HPDE6-E6E7 (cell line): ENCODE data around the gene BNIP3.
"Not testable (repeated sequence)": the region's sequence is repeated elsewhere in the genome, so short reads cannot be mapped to it uniquely, and the experiment has no call there.

Experiments
- DNase-seq: peaks from one replicate; pipeline ENCODE4 v3.0.0; 2011; ENCODE audit warnings: missing footprints; ENCODE audit errors: extremely low spot score

Gene BNIP3

GRCh38 chr10:132001238-132001972, 19.7 kb upstream of the BNIP3 start:
- peak; percentile 42 for DNase-seq

GRCh38 chr10:131998845-131999681, 17.3 kb upstream of the BNIP3 start:
- no peak for DNase-seq

DNA sequence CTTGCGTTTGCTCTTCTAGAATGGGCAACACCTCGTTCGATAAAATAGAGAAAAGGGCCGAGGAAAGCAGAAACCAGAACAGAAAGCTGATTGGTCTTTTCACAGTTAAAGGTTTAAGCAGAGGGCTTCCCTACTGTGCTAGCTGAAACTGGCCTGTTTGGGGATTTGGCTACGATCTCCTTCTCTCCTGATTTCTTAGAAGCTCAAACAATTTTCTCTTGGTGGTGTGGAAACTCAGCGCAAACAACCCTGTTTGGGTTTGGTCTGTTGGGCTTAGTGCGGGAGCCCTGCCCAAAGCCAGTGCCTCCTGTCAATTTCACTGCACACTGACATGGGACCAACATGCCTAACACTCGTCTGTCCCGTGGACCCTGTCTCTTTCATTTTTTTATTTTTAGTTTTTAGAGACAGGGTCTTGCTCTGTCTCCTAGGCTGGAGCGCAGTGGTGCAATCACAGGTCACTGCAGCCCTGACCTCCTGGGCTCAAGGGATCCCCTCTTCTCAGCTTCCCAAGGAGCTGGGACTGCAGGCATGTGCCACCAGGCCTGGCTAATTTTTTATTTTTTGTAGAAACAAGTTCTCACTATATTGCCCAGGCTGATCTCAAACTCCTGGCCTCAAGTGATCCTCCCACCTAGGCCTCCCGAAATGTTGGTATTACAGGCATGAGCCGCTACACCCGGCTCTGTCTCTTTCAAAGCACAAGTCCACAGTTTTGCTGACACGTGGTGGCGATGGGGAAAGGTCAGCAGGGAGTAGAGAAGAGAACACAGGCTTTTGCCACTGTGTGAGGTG, 16.5 kb upstream of the BNIP3 start:
- DNase-seq = no peak

GRCh38 chr10:131997366-131998049, 15.8 kb upstream of the BNIP3 start:
- DNase-seq = peak; percentile 35

GRCh38 chr10:131996466-131997365, 15.0 kb upstream of the BNIP3 start:
- DNase-seq = no peak

- no peak for DNase-seq
Observed at GRCh38 chr10:131994435-131994834, 12.7 kb upstream of the BNIP3 start.

DNA sequence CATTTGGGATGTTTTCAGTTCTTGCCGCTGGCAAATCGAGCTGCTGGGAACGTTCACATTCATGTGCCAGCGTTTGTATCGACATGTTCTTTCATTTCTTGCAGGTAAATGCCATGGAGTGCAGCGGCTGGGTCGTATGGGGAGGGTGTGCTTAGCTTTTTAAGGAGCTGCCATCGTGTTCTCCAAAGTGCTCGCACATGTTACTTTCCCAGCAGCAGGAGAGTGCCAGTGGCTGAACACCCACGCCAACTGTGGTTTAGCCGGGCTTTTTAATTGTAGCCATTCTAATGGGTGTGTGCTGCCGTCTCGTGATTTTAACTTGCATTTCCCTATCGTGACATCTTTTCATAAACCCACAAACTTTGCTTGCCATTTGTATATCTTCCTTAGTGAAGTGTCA, 11.6 kb upstream of the BNIP3 start:
- no peak for DNase-seq

GRCh38 chr10:131991726-131992125, 10.0 kb upstream of the BNIP3 start:
- DNase-seq = no peak

DNA sequence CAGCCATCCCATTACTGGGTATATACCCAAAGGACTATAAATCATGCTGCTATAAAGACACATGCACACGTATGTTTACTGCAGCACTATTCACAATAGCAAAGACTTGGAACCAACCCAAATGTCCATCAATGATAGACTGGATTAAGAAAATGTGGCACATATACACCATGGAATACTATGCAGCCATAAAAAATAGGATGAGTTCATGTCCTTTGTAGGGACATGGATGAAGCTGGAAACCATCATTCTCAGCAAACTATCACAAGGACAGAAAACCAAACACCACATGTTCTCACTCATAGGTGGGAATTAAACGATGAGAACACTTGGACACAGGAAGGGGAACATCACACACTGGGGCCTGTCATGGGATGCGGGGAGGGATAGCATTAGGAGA, 6.1 kb upstream of the BNIP3 start:
- DNase-seq = not testable (repeated sequence)

DNA sequence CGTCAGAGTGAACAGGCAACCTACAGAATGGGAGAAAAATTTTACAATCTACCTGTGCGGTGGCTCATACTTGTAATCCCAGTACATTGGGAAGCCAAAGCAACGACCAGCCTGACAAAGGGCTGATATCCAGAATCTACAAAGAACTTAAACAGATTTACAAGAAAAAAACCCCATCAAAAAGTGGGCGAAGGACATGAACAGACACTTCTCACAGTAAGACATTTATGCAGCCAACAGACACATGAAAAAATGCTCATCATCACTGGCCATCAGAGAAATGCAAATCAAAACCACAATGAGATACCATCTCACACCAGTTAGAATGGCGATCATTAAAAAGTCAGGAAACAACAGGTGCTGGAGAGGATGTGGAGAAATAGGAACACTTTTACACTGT, 5.6 kb upstream of the BNIP3 start:
- not testable (repeated sequence) for DNase-seq

DNA sequence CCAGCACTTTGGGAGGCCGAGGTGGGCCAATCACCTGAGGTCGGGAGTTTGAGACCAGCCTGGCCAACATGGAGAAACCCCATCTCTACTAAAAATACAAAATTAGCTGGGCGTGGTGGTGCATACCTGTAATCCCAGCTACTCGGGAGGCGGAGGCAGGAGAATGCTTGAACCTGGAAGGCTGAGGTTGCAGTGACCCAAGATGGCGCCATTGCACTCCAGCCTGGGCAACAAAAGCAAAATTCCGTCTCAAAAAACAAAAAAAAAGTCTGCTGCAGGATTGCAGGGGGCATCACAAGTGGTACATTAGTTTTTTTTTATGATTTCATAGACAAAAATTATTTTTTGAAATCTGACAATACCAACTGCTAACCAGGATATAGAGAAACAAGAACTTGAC, 5.1 kb upstream of the BNIP3 start:
- DNase-seq = not testable (repeated sequence)

DNA sequence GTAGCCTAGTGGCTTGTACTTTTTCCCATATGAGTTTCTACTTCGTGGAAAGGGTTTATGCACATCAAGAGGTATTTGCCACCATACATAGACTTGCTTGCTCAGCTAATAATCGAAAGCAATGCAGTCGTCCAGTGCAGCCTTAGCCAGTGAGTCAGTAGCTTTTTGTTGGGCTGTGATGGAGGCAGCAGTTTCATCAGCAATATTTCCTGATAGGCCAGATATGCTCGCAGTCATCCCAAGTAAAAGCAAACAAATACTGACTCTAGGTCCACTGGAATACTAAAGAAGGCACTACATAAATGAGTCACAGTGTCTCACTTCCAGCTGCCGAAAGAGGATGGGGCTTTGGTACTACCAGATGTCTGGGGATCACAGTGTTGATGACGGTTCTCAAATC, 2.1 kb upstream of the BNIP3 start:
- DNase-seq = peak; percentile 63

DNA sequence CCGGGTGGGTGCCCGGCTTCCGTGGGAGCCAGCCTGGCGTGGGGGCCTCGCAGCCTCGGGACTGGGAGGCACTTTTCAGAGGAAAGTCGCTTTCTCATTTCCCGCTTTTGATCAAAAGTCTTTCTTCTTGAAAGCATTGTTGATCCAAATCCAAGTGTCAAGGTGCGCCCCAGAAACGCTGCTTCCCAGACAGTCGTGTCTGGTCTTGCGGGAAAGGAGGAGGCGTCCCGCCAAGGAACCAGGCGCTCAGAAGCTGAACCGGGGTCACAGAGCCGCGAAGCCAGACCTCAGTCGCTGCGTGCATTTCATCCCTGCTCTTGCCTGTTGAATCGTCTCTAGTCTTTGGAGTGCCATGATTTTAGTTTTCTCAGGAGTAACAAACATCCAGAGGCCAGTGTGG, 1.1 kb upstream of the BNIP3 start:
- DNase-seq = no peak

GRCh38 chr10:131982185-131982756, 548 bp upstream of the BNIP3 start:
- no peak for DNase-seq

DNA sequence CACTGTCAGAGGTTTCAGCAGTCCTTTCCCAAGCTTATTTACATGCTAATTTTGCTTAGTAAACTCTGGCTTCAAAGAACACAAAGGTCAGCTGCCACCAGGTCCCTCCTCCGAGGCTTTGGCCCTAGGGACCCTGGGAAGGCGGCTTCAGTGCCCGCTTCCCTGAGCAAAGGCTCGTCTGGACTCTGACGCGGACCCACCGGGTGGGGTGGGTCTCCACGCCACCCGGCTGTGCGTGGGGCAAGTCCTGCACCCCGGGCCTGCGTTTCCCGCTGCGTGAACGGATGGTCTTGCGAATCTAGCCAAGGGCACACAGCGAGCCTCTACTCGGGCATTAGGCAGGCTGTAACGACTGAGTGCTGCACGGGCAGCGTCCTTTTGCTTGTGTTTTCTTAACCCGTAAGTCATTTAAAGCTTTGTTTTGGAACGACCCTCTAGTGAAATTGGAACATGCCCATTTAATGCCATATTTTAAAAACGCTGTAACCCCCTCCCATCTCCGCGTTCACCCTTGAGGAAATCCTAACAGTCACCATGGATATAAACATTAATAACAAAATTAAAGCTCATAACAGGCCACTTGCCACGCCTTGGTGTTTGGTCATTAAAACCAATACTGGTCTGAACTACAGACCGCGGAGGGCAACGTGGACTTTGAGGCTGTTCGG, 828 bp downstream of the BNIP3 start:
- DNase-seq = no peak

- no peak for DNase-seq
Observed at GRCh38 chr10:131980321-131980720, 1.4 kb downstream of the BNIP3 start.

DNA sequence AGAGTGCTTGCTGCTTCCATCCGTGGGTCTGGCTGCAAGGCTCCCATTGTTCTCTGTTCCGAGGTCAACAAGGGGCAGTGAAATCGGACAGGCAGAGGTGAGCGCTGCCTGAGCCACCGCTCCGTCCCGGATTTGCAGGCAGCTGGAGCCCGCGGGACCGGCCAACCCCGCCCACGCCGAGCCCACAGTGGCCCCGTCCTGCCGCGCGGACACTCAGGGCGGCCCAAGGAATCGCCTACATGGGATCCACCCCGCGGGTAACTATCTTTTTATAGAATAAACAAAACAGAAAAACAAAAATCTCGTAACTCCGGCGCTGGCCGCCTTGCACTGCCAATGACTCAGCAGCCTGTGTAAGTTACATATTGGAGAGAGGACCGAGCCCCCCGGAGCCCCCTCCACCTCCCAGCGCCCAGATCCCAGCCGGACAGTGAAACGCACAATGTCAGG, 1.9 kb downstream of the BNIP3 start:
- no peak for DNase-seq

- DNase-seq = no peak
Observed at GRCh38 chr10:131979336-131979735, 2.4 kb downstream of the BNIP3 start.

DNA sequence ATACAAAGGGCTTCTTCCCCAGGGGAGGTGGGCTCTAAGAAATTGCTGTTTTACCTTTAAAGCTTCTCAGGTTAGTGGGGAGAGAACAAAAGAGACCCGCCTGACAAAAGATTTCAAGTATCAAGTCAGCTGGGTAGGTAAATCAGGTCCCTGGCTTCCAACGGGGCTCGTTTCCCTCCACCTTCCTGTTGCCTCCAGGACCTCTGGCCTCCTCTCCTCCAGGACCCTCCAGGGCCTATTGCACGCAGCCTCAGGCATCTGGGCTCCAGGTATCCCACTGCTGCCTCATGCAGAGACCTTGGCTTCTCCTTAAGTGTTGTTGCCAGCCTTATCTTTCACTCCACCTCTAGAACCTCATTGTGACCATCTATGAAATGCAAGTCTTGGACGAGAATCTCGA, 2.9 kb downstream of the BNIP3 start:
- DNase-seq = no peak

DNA sequence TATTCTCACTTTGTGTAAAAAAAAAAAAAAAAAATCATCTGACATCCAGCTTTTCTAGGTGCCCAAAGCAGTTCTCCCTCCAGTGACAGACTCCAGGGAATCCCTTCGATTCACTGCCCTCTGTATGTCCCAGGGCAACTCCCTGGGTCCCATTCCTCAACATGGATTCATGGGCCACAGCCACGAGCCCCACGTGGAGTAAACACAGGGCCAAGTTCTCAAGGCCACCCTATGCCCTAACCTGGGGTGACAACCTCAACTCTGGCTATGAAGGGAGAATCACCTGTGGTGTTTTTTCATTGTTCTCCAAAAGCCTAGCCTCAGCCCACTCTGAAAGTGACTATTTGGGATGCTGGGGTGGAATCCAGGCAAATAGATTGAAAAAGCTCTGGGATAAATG, 3.4 kb downstream of the BNIP3 start:
- no peak for DNase-seq
